ENCODE measurements around the gene CATSPERZ.

The CATSPERZ gene

DNA sequence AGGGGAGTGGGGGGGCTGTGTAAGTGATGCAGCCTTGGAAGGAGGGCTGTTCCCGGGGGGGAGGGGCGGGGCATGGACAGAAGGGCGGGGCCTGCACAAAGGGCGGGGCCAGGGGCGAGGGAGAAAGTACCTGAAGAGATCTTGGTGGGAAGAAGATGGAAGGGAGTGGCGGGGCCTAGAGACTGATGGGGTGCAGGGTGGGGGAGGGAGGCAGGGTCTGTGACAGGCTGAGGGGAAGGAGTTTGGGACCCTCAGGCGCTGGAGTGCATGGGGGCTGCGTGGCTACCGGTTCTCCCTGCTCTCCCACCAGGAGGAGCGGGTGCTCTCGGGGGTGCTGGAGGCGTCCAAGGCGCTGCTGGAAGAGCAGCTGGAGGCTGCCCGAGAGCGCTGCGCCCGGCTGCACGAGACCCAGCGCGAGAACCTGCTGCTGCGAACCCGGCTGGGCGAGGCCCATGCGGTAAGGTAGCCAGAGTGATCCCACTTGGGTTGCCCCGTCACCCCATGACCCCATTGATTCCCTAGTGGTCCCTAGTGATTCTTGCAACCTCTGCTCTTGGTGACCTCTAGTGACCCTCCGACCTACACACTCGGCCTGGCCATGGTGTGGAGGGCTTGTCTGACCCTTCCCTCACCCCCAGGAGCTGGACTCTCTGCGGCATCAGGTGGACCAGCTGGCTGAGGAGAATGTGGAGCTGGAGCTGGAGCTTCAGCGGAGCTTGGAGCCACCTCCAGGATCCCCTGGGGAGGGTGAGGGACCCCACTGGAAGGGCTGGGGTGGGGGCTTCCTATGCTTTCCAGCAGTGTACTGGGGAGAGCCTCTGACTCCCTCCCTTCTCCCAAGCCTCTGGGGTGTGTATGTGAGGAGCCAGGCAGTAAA, 42.9 kb downstream of the CATSPERZ start:
- no peak for DNase-seq

GRCh38 chr11:64343767-64344559, 43.8 kb downstream of the CATSPERZ start:
- no peak for DNase-seq

- no peak for DNase-seq
These were observed 44.6 kb downstream of the CATSPERZ start for GRCh38 chr11:64344787-64345186.

GRCh38 chr11:64347193-64347867, 47.2 kb downstream of the CATSPERZ start:
- no peak for DNase-seq

DNA sequence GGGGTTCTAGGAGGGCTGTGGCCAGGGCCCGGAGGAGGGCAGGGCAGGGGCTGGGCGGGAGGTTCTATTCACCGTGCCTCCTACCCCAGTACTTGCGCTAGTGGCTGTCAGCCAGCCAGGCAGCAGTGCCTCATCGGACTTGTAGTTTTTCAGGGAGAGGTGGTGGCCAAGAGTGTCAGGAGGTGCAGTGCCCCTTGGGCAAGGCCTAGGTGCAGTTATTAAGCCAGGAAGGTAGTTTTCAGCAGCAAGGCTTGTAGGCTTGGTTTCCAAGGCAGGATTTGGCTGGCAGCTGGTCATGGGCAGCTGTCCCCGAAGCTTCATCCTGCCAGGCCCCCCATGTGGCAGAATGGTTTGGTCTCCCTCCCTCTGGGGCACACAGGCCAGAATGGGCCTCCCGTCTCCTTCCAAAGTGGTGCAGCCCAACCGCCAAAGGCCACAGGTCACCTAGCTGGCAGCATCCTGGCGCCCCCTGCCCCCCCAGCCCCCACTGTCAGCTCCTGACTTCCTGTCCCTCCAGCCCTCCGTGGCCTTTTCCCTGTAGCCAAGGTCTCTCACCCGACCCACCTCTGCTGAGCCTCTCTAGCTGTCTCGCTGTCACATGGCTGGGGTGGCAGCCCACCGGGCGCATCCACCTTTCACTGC, 48.3 kb downstream of the CATSPERZ start:
- peak; percentile 40 for DNase-seq

DNA sequence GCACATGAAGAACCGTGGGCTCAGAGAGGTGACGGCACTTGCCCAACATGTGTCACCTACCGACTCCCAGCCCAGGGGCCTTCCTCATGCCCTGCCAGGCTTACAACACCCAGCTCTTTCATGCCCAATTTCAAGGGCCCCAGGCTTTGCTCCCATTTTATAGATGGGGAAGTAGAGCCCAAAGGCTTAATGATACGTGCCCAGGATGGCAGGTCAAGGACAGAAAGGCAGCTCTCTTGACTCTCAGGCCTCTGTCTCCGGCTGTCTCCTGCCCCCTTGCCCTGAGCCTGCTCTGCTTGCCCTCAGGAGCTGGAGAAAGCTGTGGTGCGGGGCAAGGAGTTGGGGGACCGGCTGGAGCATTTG, 48.8 kb downstream of the CATSPERZ start:
- DNase-seq = no peak

- DNase-seq = no peak
These were observed 49.2 kb downstream of the CATSPERZ start for GRCh38 chr11:64349404-64349803.

- no peak for DNase-seq
These were observed 51.0 kb downstream of the CATSPERZ start for GRCh38 chr11:64351136-64351631.

- no peak for DNase-seq
These were observed 52.2 kb downstream of the CATSPERZ start for GRCh38 chr11:64352099-64352994.

GRCh38 chr11:64352995-64353714, 53.0 kb downstream of the CATSPERZ start:
- no peak for DNase-seq

DNA sequence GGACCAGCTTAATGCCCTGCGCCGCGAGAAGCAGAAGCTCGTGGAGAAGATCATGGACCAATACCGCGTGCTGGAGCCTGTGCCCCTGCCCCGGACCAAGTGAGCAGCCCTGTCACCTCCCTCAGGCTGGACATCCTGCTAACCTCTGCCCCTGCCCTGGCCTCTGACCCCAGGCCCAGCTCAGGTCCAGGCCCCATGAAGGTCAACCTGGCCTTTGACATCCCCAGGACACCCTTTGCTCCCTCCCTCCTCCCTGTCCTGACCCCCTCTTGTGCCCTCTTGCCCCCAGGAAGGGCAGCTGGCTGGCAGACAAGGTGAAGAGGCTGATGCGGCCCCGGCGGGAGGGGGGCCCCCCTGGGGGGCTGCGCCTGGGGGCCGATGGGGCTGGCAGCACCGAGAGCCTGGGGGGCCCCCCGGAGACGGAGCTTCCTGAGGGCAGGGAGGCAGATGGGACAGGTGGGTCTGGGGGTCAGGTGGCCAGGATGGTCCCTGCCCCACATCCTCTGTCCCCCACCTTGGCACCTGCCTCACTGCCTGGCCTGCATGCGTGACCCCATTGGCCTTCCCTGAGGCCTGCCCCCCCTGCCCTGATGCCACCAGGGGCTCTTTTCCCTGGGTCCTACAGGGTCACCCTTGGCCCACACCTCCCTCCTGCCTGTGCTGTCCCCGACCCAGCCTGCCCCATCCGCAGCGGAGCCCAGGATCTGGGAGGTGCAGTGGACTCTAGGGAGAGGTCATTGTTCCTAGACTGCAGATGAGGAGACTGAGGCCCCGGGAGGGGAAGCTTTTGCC, 53.8 kb downstream of the CATSPERZ start:
- DNase-seq = no peak
